Progenitor cell of endocrine pancreas (in vitro differentiated cells): ENCODE data around the gene ARMC2. TPM values are rescaled to one million over a fixed set of nuclear protein-coding genes. Genes with fewer than 3 reads are reported as not detected.
"Not testable (repeated sequence)": the region's sequence is repeated elsewhere in the genome, so short reads cannot be mapped to it uniquely, and the experiment has no call there.

Source experiments
- DNase-seq: peaks from one replicate; pipeline ENCODE4 v3.0.0; 2021; ENCODE audit warnings: low spot score; ENCODE audit not compliant: unreplicated experiment
- H3K27ac Mint-ChIP-seq: 2 replicates; pipeline ENCODE4 v1.8.0; 2021; ENCODE audit warnings: mild to moderate bottlenecking, moderate library complexity, mixed read lengths
- H3K27me3 Mint-ChIP-seq: 2 replicates; pipeline ENCODE4 v1.8.0; 2021; ENCODE audit warnings: mixed read lengths
- H3K36me3 Mint-ChIP-seq: 2 replicates; pipeline ENCODE4 v1.8.0; 2022; ENCODE audit warnings: mixed read lengths; ENCODE audit not compliant: insufficient read depth
- H3K4me1 Mint-ChIP-seq: 2 replicates; pipeline ENCODE4 v1.8.0; 2021; ENCODE audit warnings: low read depth, mixed read lengths
- H3K4me3 Mint-ChIP-seq: 2 replicates; pipeline ENCODE4 v1.8.0; 2021; ENCODE audit warnings: low read depth, mild to moderate bottlenecking, moderate library complexity, mixed read lengths
- H3K9me3 Mint-ChIP-seq: 2 replicates; pipeline ENCODE4 v1.8.0; 2021; ENCODE audit warnings: low read depth, mixed read lengths
- CTCF ChIP-seq: fragments of 200-600 bp; sonication (generic); IDR thresholded peaks from one replicate; pipeline ENCODE4 v1.5.0; 2021; ENCODE audit warnings: antibody characterized with exemption, mild to moderate bottlenecking; ENCODE audit not compliant: unreplicated experiment
- total RNA-seq: library from RNA; stranded (reverse); gene quantifications from 2 replicates; pipeline ENCODE4 v1.2.1, GENCODE V29; 2021

Gene ARMC2
- total RNA-seq, 1 donor from 2014 or later = 16.5 TPM

DNA sequence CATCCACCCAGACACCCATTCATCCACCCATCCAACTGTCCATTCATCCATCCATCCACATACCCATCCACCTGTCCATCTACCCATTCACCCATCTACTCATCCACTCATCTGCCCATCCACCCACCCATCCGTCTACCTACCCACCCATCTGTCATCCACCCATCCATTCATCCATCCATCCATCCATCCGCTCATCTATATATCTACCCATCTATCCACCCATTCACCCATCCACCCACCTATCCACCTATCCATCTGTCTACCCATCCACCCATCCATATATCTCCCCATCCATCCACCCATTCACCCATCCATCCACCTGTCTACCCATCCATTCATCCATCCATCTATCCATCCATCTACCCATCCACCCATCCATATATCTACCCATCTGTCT is 30.7 kb downstream of the ARMC2 start:
- no peak for DNase-seq
- Mint-ChIP-seq H3K27ac (no peak overlapping the region), H3K36me3 (peaks cover 31% of the 10 kb centered on the region), H3K9me3 (no peaks in the 10 kb centered on the region), H3K4me3 (no peak overlapping the region), H3K4me1 (no peaks in the 10 kb centered on the region), H3K27me3 (no peaks in the 10 kb centered on the region)
- no peak for TF ChIP-seq CTCF

DNA sequence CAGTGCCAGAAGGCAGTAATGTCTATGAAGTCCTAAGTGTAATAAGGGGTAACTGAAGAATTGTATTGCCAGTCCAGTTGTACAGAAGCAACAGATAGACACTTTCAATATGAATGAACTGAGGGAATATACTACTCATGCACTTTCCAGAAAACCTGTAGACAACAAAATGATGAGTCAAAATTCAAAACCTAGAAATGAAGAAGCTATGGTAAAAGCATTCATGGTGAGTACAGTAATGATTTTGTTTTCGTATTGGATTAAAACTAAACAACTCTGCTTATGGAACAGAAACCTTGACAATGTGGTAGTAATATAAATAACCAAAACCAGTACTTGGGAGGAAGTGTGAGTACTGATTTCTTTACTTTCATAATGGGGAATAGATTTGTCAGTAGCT is 35.0 kb downstream of the ARMC2 start:
- TF ChIP-seq CTCF = no peak
- Mint-ChIP-seq H3K27me3 (peaks cover 6% of the 10 kb centered on the region), H3K4me1 (no peaks in the 10 kb centered on the region), H3K4me3 (no peak overlapping the region), H3K36me3 (peaks cover 29% of the 10 kb centered on the region), H3K9me3 (no peaks in the 10 kb centered on the region), H3K27ac (no peak overlapping the region)
- no peak for DNase-seq

- Mint-ChIP-seq H3K27me3 (peaks cover 10% of the 10 kb centered on the region), H3K4me3 (no peak overlapping the region), H3K4me1 (no peaks in the 10 kb centered on the region), H3K9me3 (no peaks in the 10 kb centered on the region), H3K36me3 (peaks cover 19% of the 10 kb centered on the region), H3K27ac (no peak overlapping the region)
- TF ChIP-seq CTCF = no peak
- no peak for DNase-seq
Measured at GRCh38 chr6:108884211-108885059, 36.2 kb downstream of the ARMC2 start.

GRCh38 chr6:108888052-108888451 is 39.8 kb downstream of the ARMC2 start:
- Mint-ChIP-seq H3K4me3 (no peak overlapping the region), H3K27me3 (peaks cover 16% of the 10 kb centered on the region), H3K27ac (no peak overlapping the region), H3K9me3 (no peaks in the 10 kb centered on the region), H3K4me1 (no peaks in the 10 kb centered on the region), H3K36me3 (peaks cover 9% of the 10 kb centered on the region)
- DNase-seq = no peak
- TF ChIP-seq CTCF = no peak

GRCh38 chr6:108888745-108889144 is 40.5 kb downstream of the ARMC2 start:
- peaks cover 6% of the 10 kb centered on the region for H3K36me3 Mint-ChIP-seq
- TF ChIP-seq CTCF = no peak

GRCh38 chr6:108890898-108891297 is 42.7 kb downstream of the ARMC2 start:
- not testable (repeated sequence) for H3K36me3 Mint-ChIP-seq, H3K4me3 Mint-ChIP-seq, H3K9me3 Mint-ChIP-seq, H3K4me1 Mint-ChIP-seq, DNase-seq, H3K27ac Mint-ChIP-seq
- peaks cover 16% of the 10 kb centered on the region for H3K27me3 Mint-ChIP-seq

More at GRCh38 chr6:108888745-108889144, 40.5 kb downstream of the ARMC2 start:
- Mint-ChIP-seq H3K27ac (no peak overlapping the region), H3K4me3 (no peak overlapping the region), H3K27me3 (peaks cover 16% of the 10 kb centered on the region), H3K9me3 (no peaks in the 10 kb centered on the region), H3K4me1 (no peaks in the 10 kb centered on the region)
- no peak for DNase-seq
